GM21576 (cell line): ENCODE data around the gene UNC79.

Source experiments
- ATAC-seq: cut with Tn5 transposase; IDR thresholded peaks from one replicate; pipeline ENCODE4 v1.9.1; 2021; ENCODE audit warnings: mild to moderate bottlenecking, moderate library complexity; ENCODE audit not compliant: unreplicated experiment

UNC79 gene

GRCh38 chr14:93544212-93544611 is 113.5 kb downstream of the UNC79 start:
- ATAC-seq = no peak

- ATAC-seq = no peak
Observed at GRCh38 chr14:93546642-93547041, 115.9 kb downstream of the UNC79 start.

- ATAC-seq = peak; percentile 73
Observed at GRCh38 chr14:93548102-93548843, 117.5 kb downstream of the UNC79 start.

GRCh38 chr14:93549595-93549994 is 118.9 kb downstream of the UNC79 start:
- ATAC-seq = no peak

- ATAC-seq = no peak
Observed at GRCh38 chr14:93564918-93565317, 134.2 kb downstream of the UNC79 start.

- no peak for ATAC-seq
Observed at GRCh38 chr14:93566065-93566693, 135.4 kb downstream of the UNC79 start.

- ATAC-seq = no peak
Observed at GRCh38 chr14:93571275-93571674, 140.5 kb downstream of the UNC79 start.

GRCh38 chr14:93579178-93579577 is 148.4 kb downstream of the UNC79 start:
- ATAC-seq = no peak

- ATAC-seq = no peak
Observed at GRCh38 chr14:93582516-93582915, 151.8 kb downstream of the UNC79 start.

GRCh38 chr14:93587330-93587729 is 156.6 kb downstream of the UNC79 start:
- no peak for ATAC-seq

GRCh38 chr14:93591506-93591905 is 160.8 kb downstream of the UNC79 start:
- ATAC-seq = no peak

- no peak for ATAC-seq
Observed at GRCh38 chr14:93592786-93593185, 162.0 kb downstream of the UNC79 start.

- ATAC-seq = no peak
Observed at GRCh38 chr14:93606091-93606490, 175.4 kb downstream of the UNC79 start.

GRCh38 chr14:93619176-93619793 is 188.5 kb downstream of the UNC79 start:
- ATAC-seq = no peak

GRCh38 chr14:93628048-93628447 is 197.3 kb downstream of the UNC79 start:
- ATAC-seq = no peak

- no peak for ATAC-seq
Observed at GRCh38 chr14:93629643-93630042, 198.9 kb downstream of the UNC79 start.

- ATAC-seq = no peak
Observed at GRCh38 chr14:93638790-93639189, 208.1 kb downstream of the UNC79 start.

- ATAC-seq = no peak
Observed at GRCh38 chr14:93643127-93643526, 212.4 kb downstream of the UNC79 start.

GRCh38 chr14:93643676-93644075 is 212.9 kb downstream of the UNC79 start:
- no peak for ATAC-seq

GRCh38 chr14:93645200-93645599 is 214.5 kb downstream of the UNC79 start:
- no peak for ATAC-seq

- ATAC-seq = no peak
Observed at GRCh38 chr14:93648440-93649168, 217.9 kb downstream of the UNC79 start.
